Activated CD4-positive, alpha-beta T cell treated with anti-CD3 and anti-CD28 coated beads for 48 hours (primary cell): ENCODE results near the gene SHISA9.

Experiments
- DNase-seq: peaks from one replicate; pipeline ENCODE4 v3.0.0-alpha.2; 2020

The SHISA9 gene

GRCh38 chr16:13081825-13082331 lies 180.5 kb downstream of the SHISA9 start:
- no peak for DNase-seq

- DNase-seq, result no peak
These were observed 182.3 kb downstream of the SHISA9 start for GRCh38 chr16:13083681-13084080.

GRCh38 chr16:13084331-13084730 lies 182.9 kb downstream of the SHISA9 start:
- no peak for DNase-seq

- DNase-seq, result no peak
These were observed 192.3 kb downstream of the SHISA9 start for GRCh38 chr16:13093661-13094060.

DNA sequence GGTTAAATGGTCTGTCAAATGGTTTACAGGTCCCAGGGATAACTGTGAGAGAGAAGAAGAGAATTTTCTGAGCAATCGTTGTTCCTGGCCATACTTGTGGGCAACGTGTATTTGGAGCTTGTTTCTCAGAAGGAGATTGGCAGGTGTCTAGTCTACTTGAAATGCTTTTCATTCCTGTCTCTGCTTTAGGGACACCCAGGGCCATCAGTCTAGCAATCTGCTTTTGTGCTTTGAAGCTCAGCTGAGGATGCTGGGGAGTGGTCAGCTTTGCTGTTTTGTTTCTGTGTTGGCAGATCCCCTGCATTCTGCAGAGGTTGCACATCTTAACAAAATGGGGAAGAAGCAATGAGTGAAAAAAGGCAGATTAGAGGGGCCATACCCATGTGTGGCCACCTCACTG lies 193.7 kb downstream of the SHISA9 start:
- DNase-seq, result no peak

DNA sequence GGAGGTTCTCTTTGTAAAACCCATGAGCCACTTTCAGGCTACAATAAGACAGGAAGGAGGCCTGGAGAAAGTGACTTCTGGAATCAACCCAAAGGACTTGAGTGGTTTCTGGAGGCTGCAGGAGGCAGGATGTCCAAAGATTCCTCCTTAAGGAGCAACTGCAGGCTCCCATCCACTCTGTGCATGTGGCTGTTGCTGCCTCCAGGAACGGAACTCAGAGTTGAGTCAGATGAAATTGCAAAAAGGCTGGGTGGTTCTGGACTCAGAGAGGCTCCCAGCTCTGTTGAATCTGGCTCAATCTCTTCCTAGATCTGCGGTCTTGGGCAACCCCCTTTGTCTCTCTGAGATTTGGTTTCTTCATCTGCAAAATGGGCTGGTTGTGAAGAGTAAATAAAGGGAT lies 197.1 kb downstream of the SHISA9 start:
- no peak for DNase-seq

DNA sequence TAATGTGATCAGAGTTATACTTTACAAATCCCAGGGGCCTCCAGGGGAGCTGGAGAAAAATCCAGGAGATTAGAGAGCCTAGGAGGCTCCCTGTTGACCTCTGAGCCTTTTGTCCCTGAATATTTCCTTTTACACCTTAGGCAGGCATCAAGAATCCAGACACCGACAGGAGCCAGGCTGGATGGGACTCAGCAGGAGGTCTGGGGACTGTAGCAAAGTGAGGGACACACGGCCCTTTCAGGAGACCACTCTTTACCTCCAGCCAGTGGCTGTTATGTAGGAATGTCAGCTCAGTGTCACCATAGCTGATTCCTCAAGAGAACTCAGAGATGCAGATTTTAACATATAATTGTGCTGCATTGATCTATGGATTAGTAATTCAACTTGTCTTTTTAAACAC lies 198.4 kb downstream of the SHISA9 start:
- DNase-seq, result no peak

DNA sequence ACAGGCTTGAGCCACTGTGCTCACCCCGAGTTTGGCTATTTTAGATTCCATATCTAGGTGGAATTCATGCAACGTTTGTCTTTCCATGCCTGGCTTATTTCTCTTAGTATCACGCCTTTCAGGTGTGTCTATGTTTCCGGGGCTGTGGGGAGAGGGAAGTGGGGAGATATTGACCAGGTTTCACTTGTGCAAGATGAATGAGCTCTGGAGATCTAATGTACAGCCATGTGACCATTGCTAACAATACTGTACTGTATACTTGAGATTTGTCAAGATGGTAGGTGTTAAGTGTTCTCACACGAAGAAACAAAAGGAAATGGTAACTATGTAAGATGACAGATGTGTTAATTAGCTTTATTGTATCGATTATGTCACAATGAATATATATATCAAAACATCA lies 199.6 kb downstream of the SHISA9 start:
- no peak for DNase-seq

DNA sequence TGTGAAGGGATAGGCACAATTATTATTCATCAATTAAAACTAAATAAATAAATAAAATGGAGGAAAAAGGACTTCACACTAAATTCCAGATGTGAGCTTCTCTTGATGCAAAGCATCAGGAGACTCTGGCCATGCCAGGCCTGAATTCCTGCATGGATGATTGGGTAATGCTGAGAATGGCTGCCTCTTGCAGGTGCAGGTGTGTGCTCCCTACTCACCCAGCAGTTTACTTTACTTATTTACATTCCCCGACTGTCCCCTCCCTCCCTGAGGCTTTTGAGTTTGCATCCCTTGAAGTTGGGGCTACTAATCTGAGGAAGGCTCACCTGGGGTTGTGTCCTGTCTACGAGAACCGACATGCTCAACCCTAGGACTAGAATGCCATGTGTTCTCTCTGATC lies 200.4 kb downstream of the SHISA9 start:
- DNase-seq, result no peak

- DNase-seq, result no peak
These were observed 201.0 kb downstream of the SHISA9 start for GRCh38 chr16:13102401-13102800.

GRCh38 chr16:13103831-13104530 lies 202.6 kb downstream of the SHISA9 start:
- DNase-seq, result no peak

DNA sequence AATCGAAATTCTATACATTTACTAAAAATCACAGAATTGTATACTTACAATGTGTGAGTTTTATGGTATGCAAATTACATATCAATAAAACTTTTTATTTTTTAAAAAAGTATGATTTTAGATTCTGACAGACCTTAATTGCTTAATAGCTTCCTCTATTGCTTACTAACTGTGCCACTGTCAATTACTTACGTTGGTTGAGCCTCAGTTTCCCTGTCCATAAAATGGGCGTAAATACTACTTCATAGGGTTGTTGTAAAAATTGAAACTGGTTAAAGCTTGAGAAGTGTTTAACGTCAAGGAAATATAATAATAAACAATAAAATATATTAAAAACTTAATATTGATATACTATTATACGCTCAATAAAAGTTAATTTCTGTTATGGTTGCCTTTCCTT lies 203.4 kb downstream of the SHISA9 start:
- no peak for DNase-seq

DNA sequence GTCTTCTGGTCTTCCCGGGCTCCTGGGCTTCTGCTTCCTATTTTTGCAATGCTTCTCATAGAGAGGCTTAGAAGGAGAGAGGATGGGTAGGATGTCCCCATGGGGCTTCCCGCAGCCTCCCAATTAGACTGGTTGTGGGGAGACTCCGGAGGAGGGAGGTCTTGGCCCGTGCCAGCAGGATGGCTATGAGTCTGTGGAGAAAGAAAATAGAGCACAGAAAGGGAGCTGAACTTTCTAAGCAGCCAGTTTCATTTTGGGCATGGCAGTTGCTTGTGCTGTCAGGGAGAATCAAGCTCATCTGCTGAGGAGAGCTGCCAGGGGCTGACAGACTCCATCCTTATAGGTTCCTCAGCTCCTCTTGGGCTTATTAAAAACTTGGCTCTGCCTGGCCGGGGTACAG lies 204.0 kb downstream of the SHISA9 start:
- no peak for DNase-seq

GRCh38 chr16:13106464-13106863 lies 205.1 kb downstream of the SHISA9 start:
- no peak for DNase-seq

DNA sequence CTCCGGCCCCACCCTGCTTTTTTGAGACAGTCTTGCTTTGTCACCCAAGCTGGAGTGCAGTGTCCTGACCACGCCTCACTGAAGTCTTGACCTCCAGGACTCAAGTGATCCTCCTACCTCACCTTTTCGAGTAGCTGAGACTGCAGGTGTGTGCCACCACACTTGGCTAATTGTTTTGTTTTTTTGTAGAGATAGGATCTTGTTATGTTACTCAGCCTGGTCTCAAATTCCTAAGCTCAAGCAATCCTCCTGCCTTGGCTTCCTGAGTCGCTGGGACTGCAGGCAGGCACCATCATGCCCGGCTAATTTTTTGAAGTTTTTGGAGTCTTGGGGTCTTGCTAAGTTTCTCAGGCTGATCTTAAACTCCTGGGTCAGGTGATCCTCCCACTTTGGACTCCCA lies 206.7 kb downstream of the SHISA9 start:
- DNase-seq, result no peak

GRCh38 chr16:13109171-13109570 lies 207.8 kb downstream of the SHISA9 start:
- DNase-seq, result no peak

DNA sequence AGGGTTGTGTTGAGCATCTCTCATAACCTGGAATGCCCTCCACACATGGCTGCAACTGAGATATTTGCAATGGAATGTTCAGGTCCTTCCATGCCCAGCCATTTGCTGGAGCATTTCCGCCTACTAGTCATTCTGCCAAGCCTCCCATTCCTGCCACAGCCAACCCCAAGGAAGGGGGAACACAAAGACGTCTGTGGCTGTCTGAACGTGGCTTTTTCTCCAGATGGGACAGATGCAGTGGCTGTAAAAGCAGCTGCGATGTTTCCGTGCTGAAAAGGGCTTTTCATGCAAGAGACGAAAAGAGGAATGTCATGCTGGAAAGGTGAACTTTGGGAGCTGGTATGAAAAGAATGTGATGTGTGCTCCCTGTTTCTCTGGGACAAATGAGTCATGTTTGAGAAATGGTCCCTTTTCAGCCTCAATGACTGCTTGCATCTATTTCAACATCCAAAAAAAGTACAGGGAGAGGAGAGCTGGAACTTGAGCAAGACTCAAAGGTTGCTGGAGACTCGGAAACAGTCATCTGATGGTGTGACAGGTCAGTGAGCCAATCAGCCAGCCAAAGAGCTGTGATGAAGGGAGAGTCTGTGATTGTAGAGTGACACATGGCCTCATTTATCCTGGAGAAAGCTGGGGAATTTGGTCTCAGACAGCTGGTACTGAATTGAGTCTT lies 208.9 kb downstream of the SHISA9 start:
- DNase-seq, result no peak

DNA sequence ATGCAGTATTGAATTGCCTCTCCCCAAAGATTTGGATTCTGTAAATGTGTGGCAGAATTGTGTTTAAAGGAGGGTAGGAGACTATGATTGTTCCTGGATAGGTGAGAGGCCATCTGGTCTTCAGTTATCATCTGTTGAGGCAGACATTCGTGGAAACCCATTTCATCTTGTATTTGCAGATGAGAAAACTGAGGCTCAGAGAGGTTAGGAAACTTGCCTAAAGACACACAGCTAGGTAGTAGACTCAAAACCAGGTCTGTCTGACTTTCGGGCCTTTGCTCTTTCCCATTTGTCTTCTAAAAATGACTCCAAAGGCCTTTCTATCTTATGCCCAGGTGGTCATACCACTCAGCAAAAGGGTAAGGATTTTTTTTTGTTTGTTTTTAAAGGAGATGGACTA lies 210.3 kb downstream of the SHISA9 start:
- DNase-seq, result no peak

DNA sequence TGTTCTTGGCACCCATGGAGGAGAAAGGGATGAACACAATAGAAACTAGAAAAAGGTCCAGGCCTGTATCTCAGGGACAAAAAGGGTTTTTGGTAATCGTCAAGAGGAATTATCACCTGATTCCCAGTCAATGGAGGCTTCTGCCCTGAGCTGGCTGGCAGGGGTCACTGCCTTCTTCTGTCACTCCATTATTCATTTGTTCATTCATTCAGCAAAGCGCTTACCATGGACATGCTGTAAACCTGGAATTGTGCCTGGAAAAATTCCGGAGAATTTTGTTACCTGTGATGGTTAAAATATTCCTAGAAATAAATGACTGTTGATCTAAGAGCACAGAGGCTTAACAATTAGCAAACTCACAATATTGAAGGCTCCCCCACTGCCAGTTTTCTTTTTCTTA lies 212.3 kb downstream of the SHISA9 start:
- no peak for DNase-seq

GRCh38 chr16:13118091-13118490 lies 216.7 kb downstream of the SHISA9 start:
- no peak for DNase-seq

DNA sequence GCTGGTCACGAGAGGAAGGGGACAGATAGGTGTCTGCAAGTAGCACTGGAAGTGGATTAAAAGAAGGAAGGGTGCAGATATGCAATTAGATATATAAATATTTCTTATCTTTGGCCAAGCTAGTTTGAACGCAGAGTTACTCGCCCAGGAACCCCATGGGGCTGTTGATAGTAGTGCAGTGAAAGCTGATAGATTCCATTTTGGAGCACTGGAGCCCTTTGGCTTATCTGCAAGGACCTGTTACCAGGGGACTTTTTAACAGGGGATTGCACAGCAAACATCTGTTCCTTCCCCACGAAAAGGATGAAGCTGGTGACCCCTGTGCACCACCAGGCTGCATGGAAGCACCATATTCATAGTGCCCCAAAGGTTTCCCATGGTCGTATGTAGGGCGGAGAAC lies 218.7 kb downstream of the SHISA9 start:
- no peak for DNase-seq

DNA sequence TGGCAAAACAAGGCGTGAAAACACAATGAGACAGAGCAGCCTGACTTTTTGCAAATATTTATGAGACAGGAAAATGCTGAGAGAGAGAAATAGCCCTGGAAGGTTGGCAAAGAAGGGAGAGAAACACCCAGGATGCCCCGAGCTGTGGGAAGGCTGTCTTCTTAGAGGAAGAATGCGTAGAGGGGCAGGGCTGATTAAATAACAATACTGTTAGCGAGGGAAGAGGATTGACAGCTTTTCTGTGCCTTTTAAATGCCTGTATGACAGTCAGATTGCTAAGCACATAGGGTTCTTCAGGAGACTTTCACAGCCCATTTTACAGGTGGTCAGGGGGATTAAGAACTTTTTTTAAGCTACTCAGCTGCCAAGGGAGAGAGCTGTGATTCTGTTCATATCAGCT lies 219.2 kb downstream of the SHISA9 start:
- no peak for DNase-seq

DNA sequence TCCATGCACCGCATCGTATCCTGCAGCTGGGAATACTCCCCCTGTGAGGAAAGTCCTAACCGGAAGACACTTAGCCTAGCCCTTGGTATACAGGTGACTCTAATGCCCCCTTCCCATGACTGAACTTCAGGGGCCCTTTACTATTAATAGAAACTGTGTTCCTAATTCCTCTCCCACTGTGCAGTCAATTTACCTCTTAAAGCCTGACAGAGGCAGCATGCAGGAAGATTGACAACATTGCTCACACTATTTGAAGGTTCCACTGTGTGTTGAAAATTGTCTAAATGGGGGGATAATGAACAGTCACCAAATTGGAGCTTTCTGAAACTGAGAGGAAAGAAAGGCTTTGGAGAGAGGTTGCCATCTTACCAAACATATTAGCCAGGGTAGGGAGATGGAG lies 222.6 kb downstream of the SHISA9 start:
- DNase-seq, result no peak

DNA sequence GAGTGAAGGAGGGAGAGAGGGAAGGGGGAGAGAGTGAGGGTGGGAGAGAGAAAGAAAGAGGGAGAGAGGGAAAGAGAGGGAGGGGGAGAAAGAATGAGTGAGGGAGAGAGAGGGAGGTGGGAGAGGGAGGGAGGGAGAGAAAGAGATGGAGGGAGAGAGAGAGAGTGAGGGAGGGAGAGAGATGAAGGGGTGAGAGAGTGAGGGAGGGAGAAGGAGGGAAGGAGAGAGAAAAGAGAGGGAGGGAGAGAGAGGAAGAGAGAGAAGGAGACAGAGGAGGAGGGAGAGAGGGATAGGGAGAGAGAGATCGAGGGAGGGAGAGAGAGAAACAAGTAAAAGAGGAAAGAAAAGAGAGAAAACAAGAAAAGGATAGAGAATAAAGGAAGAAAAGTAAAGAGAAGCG lies 225.7 kb downstream of the SHISA9 start:
- no peak for DNase-seq

DNA sequence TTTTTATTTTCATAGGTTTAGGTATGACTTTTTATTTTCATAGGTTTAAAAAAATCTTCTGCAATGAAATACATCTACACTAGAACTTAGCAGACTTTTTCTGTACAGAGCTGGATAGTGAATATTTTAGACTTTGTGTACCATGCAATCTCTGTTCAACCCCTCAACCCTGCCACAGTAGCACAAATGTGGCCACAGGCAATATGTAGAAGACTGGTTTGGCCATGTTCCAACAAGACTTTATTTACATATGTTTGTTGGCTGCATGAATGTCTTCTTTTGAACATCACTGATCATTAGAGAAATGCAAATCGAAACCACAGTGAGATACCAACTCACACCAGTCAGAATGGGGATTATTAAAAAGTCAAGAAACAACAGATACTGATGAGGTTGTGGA lies 229.2 kb downstream of the SHISA9 start:
- DNase-seq, result no peak
